Measurements from ENCODE around the gene GRAMD1C. TPM values are rescaled to one million over a fixed set of nuclear protein-coding genes. Genes with fewer than 3 reads are reported as not detected.
"Not testable (repeated sequence)": the region's sequence is repeated elsewhere in the genome, so short reads cannot be mapped to it uniquely, and the experiment has no call there.

Gene GRAMD1C
- total RNA-seq, 2 donors from 2014 or later: 2.0 to 2.1 TPM

- peak in 1 of 2 donors; percentile 46 for ATAC-seq
- intact Hi-C loops (cut with DNase I): loop anchor here in 1 of 2 donors (10.0 kb wide), 2 partner anchors 113 to 207 kb away; partner anchors contain the start of genes CCDC191 and QTRT2
Measured at GRCh38 chr3:113847664-113848461, 9.3 kb downstream of the GRAMD1C start.

GRCh38 chr3:113849071-113849470 lies 10.5 kb downstream of the GRAMD1C start:
- not testable (repeated sequence) for ATAC-seq, DNase-seq
- intact Hi-C loops (cut with DNase I): loop anchor here in 1 of 2 donors (10.0 kb wide), 2 partner anchors 114 to 206 kb away; partner anchors contain the start of genes CCDC191 and QTRT2

More at GRCh38 chr3:113847664-113848461, 9.3 kb downstream of the GRAMD1C start:
- DNase-seq: no peak

DNA sequence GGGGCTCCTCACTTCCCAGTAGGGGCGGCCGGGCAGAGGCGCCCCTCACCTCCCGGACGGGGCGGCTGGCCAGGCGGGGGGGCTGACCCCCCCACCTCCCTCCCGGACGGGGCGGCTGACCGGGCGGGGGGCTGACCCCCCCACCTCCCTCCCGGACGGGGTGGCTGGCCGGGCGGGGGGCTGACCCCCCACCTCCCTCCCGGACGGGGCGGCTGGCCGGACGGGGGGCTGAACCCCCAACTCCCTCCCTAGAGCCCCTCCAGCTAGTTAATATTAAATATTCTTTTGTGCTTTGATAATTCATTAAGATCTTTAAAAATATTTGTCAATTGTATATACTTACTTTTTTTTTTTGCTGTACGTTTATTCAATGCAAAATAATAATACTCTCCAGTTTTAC lies 11.3 kb downstream of the GRAMD1C start:
- intact Hi-C loops (cut with DNase I): loop anchor here in 1 of 2 donors (10.0 kb wide), 2 partner anchors 115 to 205 kb away; partner anchors contain the start of genes CCDC191 and QTRT2
- not testable (repeated sequence) for ATAC-seq, DNase-seq

- intact Hi-C loops (cut with DNase I): not testable (repeated sequence)
Measured at GRCh38 chr3:113850391-113850790, 11.8 kb downstream of the GRAMD1C start.

GRCh38 chr3:113852506-113852905 lies 13.9 kb downstream of the GRAMD1C start:
- intact Hi-C loops (cut with DNase I): no loop called here
- no peak for ATAC-seq
- DNase-seq: no peak

More at GRCh38 chr3:113850391-113850790, 11.8 kb downstream of the GRAMD1C start:
- not testable (repeated sequence) for ATAC-seq, DNase-seq

- no peak for DNase-seq
- intact Hi-C loops (cut with DNase I): no loop called here
- no peak for ATAC-seq
Measured at GRCh38 chr3:113867506-113867905, 28.9 kb downstream of the GRAMD1C start.

GRCh38 chr3:113873293-113873692 lies 34.7 kb downstream of the GRAMD1C start:
- intact Hi-C loops (cut with DNase I): no loop called here
- no peak for ATAC-seq
- DNase-seq: no peak

GRCh38 chr3:113873814-113874526 lies 35.4 kb downstream of the GRAMD1C start:
- intact Hi-C loops (cut with DNase I): no loop called here
- ATAC-seq (no peak), DNase-seq (no peak)

- intact Hi-C loops (cut with DNase I): no loop called here
- ATAC-seq: no peak
- no peak for DNase-seq
Measured at GRCh38 chr3:113878403-113878802, 39.8 kb downstream of the GRAMD1C start.

- intact Hi-C loops (cut with DNase I): no loop called here
- no peak for DNase-seq
- ATAC-seq: no peak
Measured at GRCh38 chr3:113885050-113885449, 46.5 kb downstream of the GRAMD1C start.

GRCh38 chr3:113890256-113890900 lies 51.8 kb downstream of the GRAMD1C start:
- DNase-seq (no peak), ATAC-seq (no peak)
- intact Hi-C loops (cut with DNase I): no loop called here

DNA sequence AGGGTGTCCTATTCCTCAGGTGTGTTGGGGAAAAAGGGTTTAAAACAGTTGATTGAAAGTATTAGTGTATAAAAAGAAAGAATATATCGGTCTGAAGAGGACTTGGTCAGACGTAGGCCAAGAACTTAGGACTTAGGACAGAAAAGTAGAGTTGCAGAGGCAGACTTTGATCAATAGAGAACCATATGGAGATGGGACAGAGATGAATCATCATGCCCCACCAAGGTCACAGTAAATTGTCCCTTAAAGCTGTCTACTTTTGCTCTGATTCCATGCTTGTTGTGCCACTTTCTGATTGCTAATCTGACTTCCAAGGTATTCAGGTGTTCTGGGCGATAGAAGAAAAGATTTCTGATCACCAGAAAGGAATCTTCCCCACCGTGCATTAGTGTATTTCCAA lies 56.3 kb downstream of the GRAMD1C start:
- ATAC-seq: no peak
- intact Hi-C loops (cut with DNase I): no loop called here
- DNase-seq: no peak

DNA sequence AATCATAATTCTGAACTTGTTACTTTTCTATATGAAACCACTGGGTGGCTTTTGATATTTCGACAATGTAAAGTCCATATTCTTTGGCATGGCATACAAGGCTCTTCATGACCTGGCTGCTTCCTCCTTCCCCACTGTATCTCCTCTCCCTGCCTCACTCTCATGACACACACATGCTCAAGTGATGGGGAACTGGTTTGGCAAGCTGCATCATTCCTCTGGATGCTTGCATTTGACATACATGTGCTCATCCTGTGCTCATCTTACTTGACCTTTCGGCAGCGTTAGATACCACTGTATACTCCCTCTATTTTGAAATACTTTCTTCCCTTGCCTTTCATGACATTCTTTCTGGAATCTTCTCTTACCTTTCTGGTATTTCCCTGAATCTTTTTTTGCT lies 57.4 kb downstream of the GRAMD1C start:
- intact Hi-C loops (cut with DNase I): no loop called here
- DNase-seq: no peak
- no peak for ATAC-seq

DNA sequence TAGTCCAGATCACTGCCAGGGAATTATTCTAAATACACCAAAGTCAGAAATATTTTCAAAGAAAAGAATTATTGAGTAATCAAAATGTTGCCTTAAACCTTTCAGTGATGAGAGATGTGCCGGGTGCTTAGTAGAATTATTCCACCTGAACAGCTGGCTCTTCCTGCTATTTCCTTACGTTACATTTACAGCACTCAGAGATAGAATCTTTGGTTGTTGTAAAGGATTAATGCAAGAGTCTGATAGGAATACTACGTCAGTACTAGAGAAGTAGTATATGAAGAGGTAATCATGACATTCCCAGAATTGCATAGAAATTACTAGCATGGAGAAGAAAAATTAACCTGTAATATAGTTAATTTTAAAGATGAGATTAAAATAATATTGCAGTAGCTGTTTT lies 58.3 kb downstream of the GRAMD1C start:
- DNase-seq (no peak), ATAC-seq (no peak)
- intact Hi-C loops (cut with DNase I): no loop called here

- DNase-seq: no peak
- intact Hi-C loops (cut with DNase I): no loop called here
- peak in 1 of 2 donors; percentile 48 for ATAC-seq
Measured at GRCh38 chr3:113897373-113897777, 58.8 kb downstream of the GRAMD1C start.

DNA sequence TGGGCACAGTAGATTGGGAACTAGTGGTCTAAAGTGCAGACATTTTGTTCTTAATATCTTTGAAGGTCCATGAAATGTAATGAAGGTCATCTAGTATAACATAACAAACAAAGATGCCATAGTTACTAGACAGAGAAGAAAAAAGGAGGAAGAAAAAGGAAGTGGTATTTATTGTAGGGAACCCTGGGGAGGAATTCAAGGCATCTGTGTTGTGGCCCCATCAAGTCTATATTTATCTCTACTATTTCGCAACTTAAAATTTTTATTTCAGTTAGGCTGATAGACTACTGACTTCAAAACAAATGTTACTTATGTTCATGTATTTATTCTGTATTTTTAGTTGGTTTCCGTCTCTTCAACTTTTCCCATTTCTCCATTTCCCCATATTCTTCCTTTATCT lies 60.3 kb downstream of the GRAMD1C start:
- DNase-seq (no peak), ATAC-seq (peak in 1 of 2 donors; percentile 42)
- intact Hi-C loops (cut with DNase I): no loop called here

- ATAC-seq: no peak
- DNase-seq: no peak
- intact Hi-C loops (cut with DNase I): no loop called here
Measured at GRCh38 chr3:113906568-113907140, 68.1 kb downstream of the GRAMD1C start.

- no peak for ATAC-seq
- no peak for DNase-seq
- intact Hi-C loops (cut with DNase I): no loop called here
Measured at GRCh38 chr3:113908133-113908532, 69.5 kb downstream of the GRAMD1C start.

DNA sequence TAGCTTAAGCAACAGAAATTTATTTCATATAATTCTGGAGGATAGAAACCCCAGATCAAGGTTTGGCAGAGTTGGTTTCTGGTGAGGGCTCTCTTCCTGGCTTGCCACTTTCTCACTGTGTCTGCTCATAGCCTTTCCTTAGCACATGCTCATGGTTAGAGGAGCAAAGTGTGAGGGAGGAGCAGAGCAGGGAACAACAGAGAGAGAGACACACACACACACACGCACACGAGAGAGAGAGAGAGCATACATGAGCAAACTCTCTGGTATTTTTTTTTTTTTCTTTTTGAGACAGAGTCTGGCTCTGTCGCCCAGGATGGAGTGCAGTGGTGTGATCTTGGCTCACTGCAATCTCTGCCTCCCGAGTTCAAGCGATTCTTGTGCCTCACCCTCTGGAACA lies 72.4 kb downstream of the GRAMD1C start:
- intact Hi-C loops (cut with DNase I): no loop called here
- ATAC-seq: no peak
- DNase-seq: no peak

Measured in left cardiac atrium (tissue), 4 donors.